H4 (cell line): Measurements from ENCODE around the gene THAP7. TPM values are rescaled to one million over a fixed set of nuclear protein-coding genes. Genes with fewer than 3 reads are reported as not detected.

ENCODE experiments used
- DNase-seq: peaks from one replicate; pipeline ENCODE4 v3.0.0-alpha.2; 2015; ENCODE audit warnings: low spot score
- total RNA-seq: library from RNA; depleted of rRNA; stranded (reverse); fragments of >200 nt; shearing (Covaris generic); gene quantifications from 2 replicates; pipeline ENCODE4 v1.2.3, GENCODE V29; 2014

THAP7 gene
- total RNA-seq, 1 experiment from 2014 or later: 45.8 TPM

DNA sequence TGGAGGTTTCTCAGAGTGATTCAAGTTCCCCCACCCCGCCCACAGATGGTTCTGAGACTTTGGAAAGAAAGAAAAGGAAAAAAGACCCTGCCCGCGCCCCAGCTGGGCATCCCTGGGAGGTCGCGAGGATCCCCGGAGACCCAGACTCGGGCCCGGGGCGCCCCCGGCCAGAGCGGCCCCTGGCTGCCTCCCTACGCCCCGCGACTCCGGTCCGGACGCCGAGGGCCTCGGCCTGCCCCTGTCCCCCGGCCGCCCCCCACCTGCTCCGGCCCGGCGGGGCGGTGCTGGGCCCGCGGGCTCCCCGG, 37.2 kb downstream of the THAP7 start:
- no peak for DNase-seq

- no peak for DNase-seq
These were observed 37.7 kb downstream of the THAP7 start for GRCh38 chr22:20964090-20964798.

DNA sequence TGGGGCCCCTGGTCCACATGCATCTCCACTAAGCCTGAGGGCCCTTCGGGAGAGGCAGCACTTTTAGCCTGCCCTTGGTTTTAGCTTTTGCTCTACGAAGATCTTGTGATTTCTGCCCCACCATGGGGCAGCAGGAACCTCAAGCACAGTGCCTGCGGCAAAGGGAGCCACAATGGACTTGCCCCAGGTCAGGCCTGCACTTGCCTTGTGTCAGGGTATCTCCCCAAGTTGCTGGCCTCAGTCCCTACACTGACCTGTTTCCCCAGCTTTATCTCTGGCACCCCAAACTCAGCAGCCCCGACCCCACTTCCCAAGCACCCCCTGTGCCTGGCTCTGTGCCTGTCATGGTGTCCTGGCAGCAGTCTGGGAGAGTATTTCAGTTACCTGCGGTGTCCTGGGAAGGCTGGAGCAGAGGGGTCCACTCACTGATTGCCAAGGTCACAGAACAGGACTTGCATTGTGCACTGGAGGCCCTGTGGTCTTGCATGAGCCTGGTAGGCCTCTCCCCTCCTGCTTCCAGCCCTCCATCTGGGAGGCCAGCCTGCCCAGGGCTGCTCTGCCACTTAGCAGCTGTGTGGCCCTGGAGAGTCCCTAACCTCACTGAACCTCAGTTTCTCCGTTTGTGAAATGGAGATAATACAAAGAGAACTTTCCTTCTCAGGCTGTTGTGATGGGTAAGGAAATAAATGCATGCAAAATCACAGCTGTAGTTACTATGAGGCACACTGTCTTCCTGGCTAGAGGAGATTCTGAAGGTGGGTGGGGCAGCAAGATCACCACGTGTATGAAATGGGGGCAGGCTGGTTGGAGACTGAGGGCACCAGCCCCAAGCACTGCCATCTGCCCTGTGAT, 38.5 kb downstream of the THAP7 start:
- no peak for DNase-seq

- DNase-seq: no peak
These were observed 39.4 kb downstream of the THAP7 start for GRCh38 chr22:20962491-20962945.

- DNase-seq: no peak
These were observed 41.3 kb downstream of the THAP7 start for GRCh38 chr22:20960609-20961008.

GRCh38 chr22:20959578-20960461, 42.1 kb downstream of the THAP7 start:
- DNase-seq: no peak

- no peak for DNase-seq
These were observed 44.1 kb downstream of the THAP7 start for GRCh38 chr22:20957683-20958431.

DNA sequence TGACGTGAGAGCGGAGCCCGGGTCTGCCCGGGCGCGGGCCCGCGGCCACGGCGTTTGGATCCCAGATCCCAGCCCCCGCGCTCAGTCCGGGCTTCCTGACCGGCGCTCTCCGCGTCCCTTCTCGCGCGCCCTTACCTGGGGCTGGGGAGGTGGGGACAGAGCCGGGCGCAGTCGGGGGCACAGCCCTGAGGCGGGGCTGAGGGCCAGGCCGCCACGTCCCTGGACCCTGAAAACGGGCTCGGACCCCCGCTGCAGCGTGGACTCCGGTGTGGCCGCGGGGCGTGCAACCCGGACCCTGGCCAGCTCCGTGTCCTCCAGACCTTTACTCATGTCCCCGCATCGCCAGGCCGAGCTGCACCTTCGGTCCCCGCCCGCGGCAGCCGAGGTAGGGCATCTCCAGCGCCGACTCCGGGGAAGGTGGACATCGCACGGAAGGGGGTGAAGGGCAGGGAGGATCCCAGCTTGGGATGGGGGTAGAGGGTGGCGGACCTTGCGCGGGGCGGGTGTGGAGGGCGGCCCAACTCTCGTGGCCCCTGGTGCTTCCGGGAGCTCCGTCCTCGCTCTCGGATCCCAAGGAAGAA, 44.7 kb downstream of the THAP7 start:
- DNase-seq: no peak

DNA sequence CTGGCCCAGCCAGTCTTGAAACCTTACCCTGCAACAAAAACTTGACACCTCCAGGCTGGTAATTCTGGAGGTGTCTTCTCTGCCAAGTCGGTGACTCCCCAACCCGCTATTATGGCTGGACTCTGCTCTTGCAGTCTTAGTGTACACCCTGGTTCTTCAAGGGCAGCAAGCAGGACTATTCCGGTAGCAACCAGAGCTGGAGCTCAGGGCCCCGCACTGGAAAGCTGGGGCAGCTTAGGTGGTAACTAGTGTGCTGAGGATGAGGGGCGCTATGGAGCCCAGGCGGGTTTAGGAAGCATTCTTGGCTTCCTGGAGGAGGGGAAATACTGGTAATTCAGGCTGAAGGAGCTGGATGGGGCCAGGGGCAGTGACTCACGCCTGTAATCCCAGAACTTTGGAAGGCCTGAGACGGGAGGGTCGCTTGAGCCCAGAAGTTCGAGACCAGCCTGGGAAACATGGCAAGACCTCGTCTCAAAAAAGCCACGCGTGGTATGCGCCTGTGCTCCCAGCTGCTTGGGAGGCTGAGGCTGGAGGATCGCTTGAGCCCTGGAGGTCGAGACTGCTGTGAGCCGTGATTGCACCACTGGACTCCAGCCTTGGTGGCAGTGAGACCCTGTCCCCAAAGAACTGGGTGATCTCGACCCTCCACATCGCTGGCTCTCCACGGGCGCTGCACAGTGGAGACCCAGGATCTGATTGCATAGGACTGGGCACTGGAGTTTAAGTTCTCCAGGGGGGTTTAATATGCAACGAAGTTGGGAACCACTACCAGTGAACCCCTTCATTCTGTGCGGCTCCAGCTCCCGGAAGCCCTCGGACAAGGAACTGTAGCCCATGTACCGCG, 45.4 kb downstream of the THAP7 start:
- DNase-seq: no peak

DNA sequence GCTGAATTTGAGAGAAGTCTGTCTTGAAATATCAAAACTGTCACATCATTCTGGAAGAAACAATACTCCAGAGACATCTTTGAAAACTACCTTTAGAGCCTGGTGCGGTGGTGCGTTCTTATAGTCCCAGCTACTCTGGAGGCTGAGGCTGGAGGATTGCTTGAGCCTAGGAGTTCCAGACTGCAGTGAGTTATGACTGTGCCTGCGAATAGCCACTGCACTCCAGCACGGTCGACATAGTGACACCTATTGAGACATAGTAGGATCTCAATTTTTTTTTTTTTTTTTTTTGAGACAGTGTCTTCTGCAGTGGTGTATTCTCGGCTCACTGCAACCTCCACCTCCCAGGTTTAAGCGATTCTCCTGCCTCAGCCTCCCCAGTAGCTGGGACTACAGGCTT, 46.4 kb downstream of the THAP7 start:
- DNase-seq: no peak

- no peak for DNase-seq
These were observed 48.0 kb downstream of the THAP7 start for GRCh38 chr22:20953668-20954500.

DNA sequence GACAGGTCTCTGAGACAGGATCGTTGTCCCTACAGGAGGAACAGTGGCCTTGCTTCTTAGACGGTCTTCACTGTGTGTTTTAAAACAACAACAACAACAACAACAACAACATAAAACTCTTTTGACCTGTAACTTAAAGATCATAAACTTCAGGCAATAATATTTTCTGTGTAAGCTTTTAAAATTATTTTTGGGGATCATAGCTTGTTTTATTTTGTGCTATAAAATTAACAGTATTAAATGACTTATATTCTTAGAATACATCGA, 48.6 kb downstream of the THAP7 start:
- DNase-seq: no peak

DNA sequence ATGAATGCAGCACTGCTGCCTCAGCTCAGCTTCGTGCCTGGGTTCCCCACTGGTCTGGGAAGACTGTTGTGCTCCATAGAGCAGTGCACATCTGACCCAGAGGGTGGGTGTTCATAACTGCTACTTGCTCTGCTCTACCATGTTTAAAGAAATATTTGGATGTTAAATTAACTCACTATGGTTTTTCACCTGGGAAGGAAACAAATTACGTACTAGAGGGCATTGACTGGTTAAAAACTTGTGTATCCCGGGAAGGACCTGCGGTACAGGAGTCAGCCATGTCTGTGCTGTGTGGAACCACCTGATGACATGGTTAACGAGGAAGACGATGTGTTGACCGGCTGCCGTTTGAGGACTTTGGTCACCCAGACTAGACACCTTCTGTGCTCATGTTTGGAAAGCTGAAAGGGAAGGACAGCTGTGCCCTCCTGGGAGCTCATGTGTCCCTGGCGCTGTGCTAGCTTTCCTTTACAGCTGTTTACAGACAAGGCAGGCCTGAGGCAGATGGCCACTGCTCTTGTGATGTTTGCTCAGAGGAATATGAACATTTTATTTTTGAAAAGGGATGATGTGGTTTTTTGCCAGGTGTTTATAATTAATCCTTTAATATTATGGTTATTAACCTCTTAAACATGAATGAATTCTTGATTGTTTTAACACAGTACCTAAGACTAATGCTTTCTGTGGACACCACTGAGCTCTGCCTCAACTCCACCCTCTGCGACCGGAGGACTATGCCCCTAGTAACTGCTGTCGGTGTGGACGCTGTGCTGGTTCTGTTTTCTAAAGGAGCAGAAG, 49.2 kb downstream of the THAP7 start:
- no peak for DNase-seq

DNA sequence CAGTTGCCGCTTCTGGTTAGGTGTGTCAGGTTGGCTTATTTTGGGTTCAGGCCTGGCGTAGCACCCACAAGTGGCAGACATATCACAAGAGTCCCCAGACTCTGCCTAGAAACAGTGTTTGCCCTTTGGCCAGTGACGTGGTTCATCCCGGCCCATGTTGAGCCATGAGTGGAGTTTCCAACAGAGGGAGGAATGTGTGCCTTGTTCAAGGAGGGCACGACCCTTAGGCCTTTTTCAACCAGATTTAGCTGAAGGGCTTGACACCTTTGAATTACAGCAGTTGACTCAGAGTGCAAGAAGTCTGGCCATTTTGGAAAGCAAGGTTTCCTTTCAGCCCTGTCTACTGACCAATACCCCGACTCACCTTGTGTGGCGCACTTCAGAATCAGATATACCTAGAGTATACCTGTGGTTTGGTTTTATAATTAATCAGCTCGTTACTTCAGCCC, 50.0 kb downstream of the THAP7 start:
- no peak for DNase-seq

GRCh38 chr22:20951151-20951931, 50.6 kb downstream of the THAP7 start:
- DNase-seq: no peak

DNA sequence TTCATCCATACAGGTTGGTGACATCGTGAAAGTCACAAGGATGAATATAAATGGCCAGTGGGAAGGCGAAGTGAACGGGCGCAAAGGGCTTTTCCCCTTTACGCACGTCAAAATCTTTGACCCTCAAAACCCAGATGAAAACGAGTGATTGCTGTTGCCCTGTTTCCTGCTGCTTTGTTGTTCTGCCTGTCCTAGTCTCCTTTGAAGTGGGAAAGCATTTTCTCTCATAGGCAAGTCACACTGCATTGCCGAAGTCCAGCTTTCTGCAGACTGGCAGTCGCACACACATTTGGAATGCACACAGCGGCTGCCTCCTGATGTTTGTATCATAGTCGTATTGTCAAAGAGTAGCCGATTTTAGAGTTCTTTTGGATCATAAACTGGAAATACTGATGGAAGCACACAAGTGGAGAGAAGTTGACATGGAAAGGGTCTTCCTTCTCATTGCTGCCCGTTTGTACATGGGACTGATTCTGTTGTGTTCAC, 52.2 kb downstream of the THAP7 start:
- no peak for DNase-seq
